IMR-90 (cell line): ENCODE data around the gene ZNRF3. TPM values are rescaled to one million over a fixed set of nuclear protein-coding genes. Genes with fewer than 3 reads are reported as not detected.

Experiments
- ATAC-seq: fragments of 200-7000 bp; cut with Tn5 transposase; 2 replicates; pipeline ENCODE4 v1.9.1; 2020; ENCODE audit warnings: low read depth, mild to moderate bottlenecking, moderate library complexity
- BruUV-seq: library from RNA; stranded (reverse); fragments of 400-500 nt; replicated peaks from 2 replicates; lab custom pipeline; 2021; lab: Mats Ljungman, UMichigan
- CTCF ChIA-PET: fragments of 300-600 bp; formaldehyde crosslinking; extraction: SDS; loops from one replicate; lab custom pipeline; 2021; ENCODE audit warnings: antibody characterized with exemption; lab: Yijun Ruan, JAX
- POLR2A ChIA-PET: fragments of 300-600 bp; sonication (Branson Sonifier 250); formaldehyde crosslinking; loops from one replicate; lab custom pipeline; 2022; ENCODE audit warnings: antibody characterized with exemption; ENCODE audit not compliant: unreplicated experiment; lab: Charles Lee
- DNase-seq: peaks from one replicate; pipeline ENCODE4 v3.0.0; 2013
- H2AFZ ChIP-seq: replicated peaks from 2 replicates; pipeline ENCODE3; 2013; ENCODE audit warnings: low read length, mild to moderate bottlenecking; ENCODE audit not compliant: poor library complexity
- H2AK5ac ChIP-seq: 2 replicates; pipeline ENCODE4 v1.6.1; 2013; ENCODE audit warnings: low read depth, low read length, inconsistent platforms
- H2AK9ac ChIP-seq: replicated peaks from 2 replicates; pipeline ENCODE3; 2013; ENCODE audit warnings: mild to moderate bottlenecking, low read depth, low read length, moderate library complexity; ENCODE audit not compliant: poor library complexity
- H2BK120ac ChIP-seq: 2 replicates; pipeline ENCODE4 v1.6.1; 2013; ENCODE audit warnings: low read depth, low read length, inconsistent platforms
- H2BK15ac ChIP-seq: 3 replicates; pipeline ENCODE4 v1.6.1; 2013; ENCODE audit warnings: low read depth, low read length, inconsistent platforms
- H2BK20ac ChIP-seq: 2 replicates; pipeline ENCODE4 v1.6.1; 2013; ENCODE audit warnings: low read depth, mild to moderate bottlenecking, inconsistent platforms, low read length, moderate library complexity
- H2BK5ac ChIP-seq: 2 replicates; pipeline ENCODE4 v1.6.1; 2013; ENCODE audit warnings: mild to moderate bottlenecking, low read depth, low read length, inconsistent platforms; ENCODE audit not compliant: poor library complexity, severe bottlenecking
- H3K14ac ChIP-seq: replicated peaks from 2 replicates; pipeline ENCODE4 v1.6.1; 2013; ENCODE audit warnings: low read depth, low read length, inconsistent platforms
- H3K18ac ChIP-seq: 2 replicates; pipeline ENCODE4 v1.6.1; 2013; ENCODE audit warnings: low read depth, low read length, control low read depth
- H3K23ac ChIP-seq: 2 replicates; pipeline ENCODE4 v1.6.1; 2013; ENCODE audit warnings: low read depth, low read length, inconsistent platforms
- H3K27ac ChIP-seq: 2 replicates; pipeline ENCODE4 v1.5.1; 2013; ENCODE audit warnings: mild to moderate bottlenecking, control low read depth, low read length; ENCODE audit not compliant: insufficient read depth
- H3K27me3 ChIP-seq: 2 replicates; pipeline ENCODE4 v1.6.1; 2013; ENCODE audit warnings: low read length; ENCODE audit not compliant: control insufficient read depth, insufficient read depth
- H3K36me3 ChIP-seq: 2 replicates; pipeline ENCODE4 v1.6.1; 2013; ENCODE audit warnings: low read length, mixed read lengths; ENCODE audit not compliant: control insufficient read depth, insufficient read depth
- H3K4ac ChIP-seq: 2 replicates; pipeline ENCODE4 v1.6.1; 2013; ENCODE audit warnings: low read depth, low read length, inconsistent platforms
- H3K4me1 ChIP-seq: 2 replicates; pipeline ENCODE4 v1.6.1; 2013; ENCODE audit warnings: low read length, mixed read lengths; ENCODE audit not compliant: control insufficient read depth, insufficient read depth
- H3K4me2 ChIP-seq: 2 replicates; pipeline ENCODE4 v1.6.1; 2013; ENCODE audit warnings: low read depth, mild to moderate bottlenecking, control low read depth, low read length, moderate library complexity
- H3K4me3 ChIP-seq: 2 replicates; pipeline ENCODE4 v1.5.1; 2013; ENCODE audit warnings: low read depth, mild to moderate bottlenecking, control low read depth, low read length, moderate library complexity; ENCODE audit not compliant: insufficient read depth
- H3K56ac ChIP-seq: 2 replicates; pipeline ENCODE4 v1.6.1; 2013; ENCODE audit warnings: low read length, inconsistent platforms; ENCODE audit not compliant: insufficient read depth; ENCODE audit errors: extremely low read depth
- H3K79me1 ChIP-seq, 2 experiments: 2 replicates each; pipeline ENCODE4 v1.6.1; 2013; ENCODE audit warnings: low read length in 2 of 2, inconsistent platforms in 1 of 2, low read depth in 1 of 2
- H3K9ac ChIP-seq: 2 replicates; pipeline ENCODE4 v1.6.1; 2013; ENCODE audit warnings: low read depth, low read length, control low read depth
- H3K9me1 ChIP-seq: 2 replicates; pipeline ENCODE4 v1.6.1; 2013; ENCODE audit warnings: low read length, inconsistent platforms; ENCODE audit not compliant: insufficient read depth
- H3K9me3 ChIP-seq: 2 replicates; pipeline ENCODE4 v1.6.1; 2013; ENCODE audit warnings: low read length; ENCODE audit not compliant: control insufficient read depth, insufficient read depth
- H4K20me1 ChIP-seq: 2 replicates; pipeline ENCODE4 v1.6.1; 2013; ENCODE audit warnings: low read length, inconsistent platforms; ENCODE audit not compliant: insufficient read depth
- H4K5ac ChIP-seq: 2 replicates; pipeline ENCODE4 v1.6.1; 2013; ENCODE audit warnings: mild to moderate bottlenecking, low read depth, low read length, control low read depth
- H4K8ac ChIP-seq, 2 experiments: 2 replicates each; pipeline ENCODE4 v1.6.1; 2013; ENCODE audit warnings: low read depth in 2 of 2, low read length in 2 of 2, control low read depth in 1 of 2, inconsistent platforms in 1 of 2
- H4K91ac ChIP-seq: 2 replicates; pipeline ENCODE4 v1.6.1; 2013; ENCODE audit warnings: low read depth, low read length, inconsistent platforms; ENCODE audit not compliant: insufficient read depth
- SMC3 ChIP-seq: fragments of 150-350 bp; IDR thresholded peaks from 2 replicates; pipeline ENCODE4 v1.6.1; 2016; ENCODE audit warnings: low read depth, mild to moderate bottlenecking, antibody characterized with exemption, low read length, moderate library complexity
- WGBS, 2 experiments: methylation state at CpG; one replicate each; pipeline versions ENCODE4 v1.1.5 to v1.1.7; 2013; ENCODE audit warnings: missing lambda C conversion rate in 2 of 2; ENCODE audit not compliant: insufficient read length in 1 of 2; ENCODE audit errors: extremely low coverage in 2 of 2; 5-methylcytosine and 5-hydroxymethylcytosine counted together
- dilution Hi-C: fragments of 300-500 bp; cut with HindIII; formaldehyde crosslinking; loops from one replicate; pipeline ENCODE4 v1.14.3; 2018; ENCODE audit warnings: low sequenced_read_pairs; ENCODE audit not compliant: unreplicated experiment
- in situ Hi-C: fragments of 300-500 bp; cut with MboI; formaldehyde crosslinking; loops from 3 replicates; pipeline ENCODE4 v1.14.3; 2019; ENCODE audit warnings: low sequenced_read_pairs, inconsistent platforms, mixed read lengths
- intact Hi-C: fragments of 100-400 bp; cut with micrococcal nuclease; formaldehyde crosslinking; loops from 2 replicates; pipeline ENCODE4 v1.10.0; 2022
- polyA plus RNA-seq, 3 experiments: library from polyadenylated mRNA; depleted of rRNA; stranded (reverse); fragments of >200 nt; gene quantifications; 2 replicates each; pipeline ENCODE4 v1.2.3, GENCODE V29; 2012; ENCODE audit warnings: low replicate concordance in 1 of 3
- total RNA-seq: library from RNA; depleted of rRNA; stranded (reverse); fragments of >200 nt; gene quantifications from 2 replicates; pipeline ENCODE4 v1.2.3, GENCODE V29; 2012
- TF ChIP-seq, protein P1 (sequence below): fragments of 150-350 bp; IDR thresholded peaks from 2 replicates; pipeline ENCODE4 v1.6.1; 2016; ENCODE audit warnings: low read depth, mild to moderate bottlenecking, low read length, moderate library complexity, borderline replicate concordance

The ZNRF3 gene
- total and polyA plus RNA-seq, 2 of the 4 experiments (the other 2 are of a cell fraction) = 1.4 to 2.4 TPM

DNA sequence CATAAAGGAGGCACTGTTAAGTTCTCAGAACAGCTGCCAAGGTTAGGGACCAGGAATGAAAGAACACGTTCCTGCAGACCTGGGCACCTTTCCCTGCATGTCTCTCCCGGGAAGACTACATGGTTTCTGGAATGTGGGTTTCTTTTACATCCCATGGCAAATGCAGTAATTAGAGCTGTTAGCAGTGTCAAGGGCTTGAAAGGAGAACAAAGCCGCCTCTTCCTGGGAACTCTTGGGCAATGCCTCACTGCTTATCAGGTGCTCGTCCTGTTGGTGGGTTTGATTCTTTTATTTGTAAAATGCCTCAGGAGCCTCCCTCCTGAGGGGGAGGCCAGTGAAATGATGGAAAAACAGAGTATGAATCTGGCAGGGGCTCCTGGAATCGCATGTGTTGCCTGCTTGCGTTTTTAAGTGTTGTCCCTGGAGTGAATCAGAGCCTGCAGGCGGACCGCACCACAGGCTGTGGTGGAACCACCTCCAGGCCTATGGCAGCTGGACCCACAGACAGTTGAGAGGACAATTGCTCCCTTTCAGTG is 179.0 kb downstream of the ZNRF3 start:
- in situ Hi-C loops (no loop called here), intact Hi-C loops (no loop called here), dilution Hi-C loops (no loop called here)
- H2AK9ac ChIP-seq = peak overlapping the region; percentile 10
- no peak overlapping the region for H3K4me3 ChIP-seq
- H3K79me1 ChIP-seq = no peaks in the 10 kb centered on the region
- no peaks in the 10 kb centered on the region for H4K20me1 ChIP-seq
- no peak overlapping the region for H4K8ac ChIP-seq
- TF ChIP-seq, protein P1, sequence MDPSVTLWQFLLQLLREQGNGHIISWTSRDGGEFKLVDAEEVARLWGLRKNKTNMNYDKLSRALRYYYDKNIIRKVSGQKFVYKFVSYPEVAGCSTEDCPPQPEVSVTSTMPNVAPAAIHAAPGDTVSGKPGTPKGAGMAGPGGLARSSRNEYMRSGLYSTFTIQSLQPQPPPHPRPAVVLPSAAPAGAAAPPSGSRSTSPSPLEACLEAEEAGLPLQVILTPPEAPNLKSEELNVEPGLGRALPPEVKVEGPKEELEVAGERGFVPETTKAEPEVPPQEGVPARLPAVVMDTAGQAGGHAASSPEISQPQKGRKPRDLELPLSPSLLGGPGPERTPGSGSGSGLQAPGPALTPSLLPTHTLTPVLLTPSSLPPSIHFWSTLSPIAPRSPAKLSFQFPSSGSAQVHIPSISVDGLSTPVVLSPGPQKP = no peak
- TF ChIP-seq SMC3 = no peak
- H2BK120ac ChIP-seq = no peak overlapping the region
- 52% methylated on average over 3 of the region's 8 CpGs; no CpG with 5 or more reads in 1 of the 2 experiments for WGBS, 2 experiments
- no peak overlapping the region for H3K4ac ChIP-seq
- H4K91ac ChIP-seq = no peak overlapping the region
- BruUV-seq = no TSS peak
- no peak overlapping the region for H2AFZ ChIP-seq
- no peak overlapping the region for H4K5ac ChIP-seq
- no peak for ATAC-seq
- no peak overlapping the region for H2BK20ac ChIP-seq
- no peak overlapping the region for H3K23ac ChIP-seq
- POLR2A ChIA-PET = no interaction called here
- CTCF ChIA-PET = no interaction called here
- H3K9me3 ChIP-seq = no peaks in the 10 kb centered on the region
- H3K18ac ChIP-seq = no peak overlapping the region
- H3K9me1 ChIP-seq = no peaks in the 10 kb centered on the region
- no peak overlapping the region for H3K9ac ChIP-seq
- H3K4me1 ChIP-seq = no peaks in the 10 kb centered on the region
- no peak overlapping the region for H2BK5ac ChIP-seq
- H3K4me2 ChIP-seq = no peak overlapping the region
- H2BK15ac ChIP-seq = no peak overlapping the region
- H3K36me3 ChIP-seq = no peaks in the 10 kb centered on the region
- H2AK5ac ChIP-seq = no peak overlapping the region
- peaks cover 17% of the 10 kb centered on the region for H3K27me3 ChIP-seq
- no peak for DNase-seq
- H3K27ac ChIP-seq = no peak overlapping the region
- H3K14ac ChIP-seq = no peak overlapping the region
- H3K56ac ChIP-seq = no peak overlapping the region
